SK-N-SH (cell line): ENCODE measurements around the gene MACROD2. TPM values are rescaled to one million over a fixed set of nuclear protein-coding genes. Genes with fewer than 3 reads are reported as not detected.

Source experiments
- CTCF ChIA-PET: fragments of 300-600, 350-600 bp; formaldehyde crosslinking; extraction: SDS; loops from one replicate; lab custom pipeline; 2021; lab: Yijun Ruan, JAX
- POLR2A ChIA-PET: fragments of 350-600 bp; sonication (Branson Sonifier 250); formaldehyde crosslinking; extraction: SDS; loops from one replicate; lab custom pipeline; 2020; ENCODE audit warnings: antibody characterized with exemption, inconsistent platforms; lab: Yijun Ruan, JAX
- DNase-seq: peaks from one replicate; pipeline ENCODE4 v3.0.0; 2012
- H2AFZ ChIP-seq: fragments of 200-600 bp; sonication (generic); 2 replicates; pipeline ENCODE4 v1.8.1; 2016; ENCODE audit warnings: antibody characterized with exemption, mild to moderate bottlenecking, low read depth
- H3F3A ChIP-seq: fragments of 200-600 bp; sonication (generic); replicated peaks from 2 replicates; pipeline ENCODE3; 2016; ENCODE audit warnings: antibody characterized with exemption, mild to moderate bottlenecking; ENCODE audit not compliant: insufficient read depth
- H3K27ac ChIP-seq, 2 experiments: fragments of 200-500 bp in 1 of 2; fragments of 200-600 bp in 1 of 2; sonication (Bioruptor generic) in 1 of 2; sonication (generic), shearing (Covaris generic) in 1 of 2; 2 replicates each; pipeline versions ENCODE4 v1.5.1 to v1.6.1; 2014 to 2016; ENCODE audit warnings: low read depth in 2 of 2, inconsistent platforms in 1 of 2, low read length in 1 of 2, mild to moderate bottlenecking in 1 of 2, mixed read lengths in 1 of 2
- H3K27me3 ChIP-seq: fragments of 200-600 bp; sonication (generic), shearing (Covaris generic); 2 replicates; pipeline ENCODE4 v1.6.1; 2016; ENCODE audit warnings: mixed run types; ENCODE audit not compliant: insufficient read depth
- H3K36me3 ChIP-seq, 2 experiments: fragments of 200-500 bp in 1 of 2; fragments of 200-600 bp in 1 of 2; sonication (Bioruptor generic) in 1 of 2; sonication (generic) in 1 of 2; replicated peaks in 1 of 2; 2 replicates each; pipeline versions ENCODE3 to v1.5.1; 2014 to 2016; ENCODE audit warnings: low read length in 1 of 2, mild to moderate bottlenecking in 1 of 2; ENCODE audit not compliant: insufficient read depth in 2 of 2, control insufficient read depth in 1 of 2
- H3K4me1 ChIP-seq, 2 experiments: fragments of 200-500 bp in 1 of 2; fragments of 200-600 bp in 1 of 2; sonication (Bioruptor generic) in 1 of 2; sonication (generic), shearing (Covaris generic) in 1 of 2; 2 replicates each; pipeline versions ENCODE4 v1.5.1 to v1.6.1; 2014 to 2016; ENCODE audit warnings: low read depth in 1 of 2, low read length in 1 of 2, mixed run types in 1 of 2; ENCODE audit not compliant: insufficient read depth in 2 of 2, control insufficient read depth in 1 of 2
- H3K4me2 ChIP-seq: fragments of 200-600 bp; sonication (generic), shearing (Covaris generic); 2 replicates; pipeline ENCODE4 v1.6.1; 2017; ENCODE audit warnings: mixed run types
- H3K4me3 ChIP-seq, 2 experiments: fragments of 200-500 bp in 1 of 2; fragments of 200-600 bp in 1 of 2; sonication (Bioruptor generic) in 1 of 2; sonication (generic), shearing (Covaris generic) in 1 of 2; 2 replicates each; pipeline versions ENCODE4 v1.5.1 to v1.8.1; 2014 to 2016; ENCODE audit warnings: low read depth in 2 of 2, inconsistent platforms in 1 of 2, low read length in 1 of 2, mild to moderate bottlenecking in 1 of 2, mixed read lengths in 1 of 2, moderate library complexity in 1 of 2
- H3K79me2 ChIP-seq: fragments of 200-600 bp; sonication (generic); 2 replicates; pipeline ENCODE4 v1.8.1; 2017; ENCODE audit warnings: mild to moderate bottlenecking; ENCODE audit not compliant: insufficient read depth
- H3K9ac ChIP-seq: fragments of 200-600 bp; sonication (generic); 2 replicates; pipeline ENCODE4 v1.6.1; 2017; ENCODE audit warnings: mixed run types
- H3K9me2 ChIP-seq: fragments of 200-600 bp; sonication (generic); 2 replicates; pipeline ENCODE4 v1.6.1; 2017; ENCODE audit warnings: mixed run types
- H3K9me3 ChIP-seq: fragments of 200-600 bp; sonication (generic); 2 replicates; pipeline ENCODE4 v1.6.1; 2017; ENCODE audit warnings: mixed run types, mild to moderate bottlenecking, moderate library complexity
- H4K20me1 ChIP-seq: fragments of 200-600 bp; sonication (generic); 2 replicates; pipeline ENCODE4 v1.6.1; 2017; ENCODE audit warnings: mild to moderate bottlenecking, mixed run types; ENCODE audit not compliant: insufficient read depth
- CHD2 ChIP-seq: fragments of 150-350 bp; IDR thresholded peaks from 2 replicates; pipeline ENCODE4 v1.6.1; 2018; ENCODE audit warnings: low read length; ENCODE audit not compliant: partially characterized antibody
- EP300 ChIP-seq, 2 experiments: IDR thresholded peaks; 2 replicates each; pipeline versions ENCODE4 v1.4.0 to v1.6.1; 2012; ENCODE audit warnings: borderline replicate concordance in 1 of 2, low read depth in 1 of 2, low read length in 1 of 2
- FOXJ3 ChIP-seq: sonication (generic); formaldehyde crosslinking; IDR thresholded peaks from 2 replicates; pipeline ENCODE4 v1.5.1; 2020; ENCODE audit warnings: mild to moderate bottlenecking, missing genetic modification reagents
- FOXM1 ChIP-seq: IDR thresholded peaks from 2 replicates; pipeline ENCODE4 v1.4.0; 2012; ENCODE audit warnings: low read depth, mild to moderate bottlenecking
- GABPA ChIP-seq: IDR thresholded peaks from 2 replicates; pipeline ENCODE4 v1.4.0; 2012; ENCODE audit warnings: low read depth, mild to moderate bottlenecking
- JUND ChIP-seq: IDR thresholded peaks from 2 replicates; pipeline ENCODE4 v1.4.0; 2012
- RAD21 ChIP-seq: IDR thresholded peaks from 2 replicates; pipeline ENCODE4 v1.6.1; 2012; ENCODE audit warnings: mild to moderate bottlenecking, low read length
- RCOR1 ChIP-seq: fragments of 150-350 bp; IDR thresholded peaks from 2 replicates; pipeline ENCODE4 v1.6.1; 2017; ENCODE audit warnings: antibody characterized with exemption, low read length
- RFX5 ChIP-seq: IDR thresholded peaks from 2 replicates; pipeline ENCODE4 v1.6.1; 2012; ENCODE audit warnings: mild to moderate bottlenecking, improper control_type of control experiment, low read length
- SIN3A ChIP-seq: IDR thresholded peaks from 2 replicates; pipeline ENCODE4 v1.6.1; 2012; ENCODE audit warnings: low read depth, mild to moderate bottlenecking, low read length, moderate library complexity, borderline replicate concordance
- SMC3 ChIP-seq: IDR thresholded peaks from 2 replicates; pipeline ENCODE4 v1.6.1; 2012; ENCODE audit warnings: low read depth, low read length, improper control_type of control experiment
- TAF1 ChIP-seq: IDR thresholded peaks from 2 replicates; pipeline ENCODE4 v1.6.1; 2012; ENCODE audit warnings: low read depth, mild to moderate bottlenecking, low read length, moderate library complexity, borderline replicate concordance
- TCF12 ChIP-seq: IDR thresholded peaks from 2 replicates; pipeline ENCODE4 v1.4.0; 2012
- TEAD4 ChIP-seq: IDR thresholded peaks from 2 replicates; pipeline ENCODE4 v1.4.0; 2012; ENCODE audit warnings: mild to moderate bottlenecking, borderline replicate concordance; ENCODE audit not compliant: insufficient read depth
- WGBS: methylation state at CpG from one replicate; pipeline ENCODE4 v1.1.6; 2017; ENCODE audit warnings: low lambda C conversion rate; 5-methylcytosine and 5-hydroxymethylcytosine counted together
- polyA plus RNA-seq, 3 experiments: library from polyadenylated mRNA; depleted of rRNA; stranded (reverse); fragments of >200 nt; gene quantifications; 2 replicates each; pipeline ENCODE4 v1.2.3, GENCODE V29; 2012
- TF ChIP-seq, protein P1 (sequence below): IDR thresholded peaks from 2 replicates; pipeline ENCODE4 v1.6.1; 2012; ENCODE audit warnings: mild to moderate bottlenecking, low read depth, low read length, moderate library complexity
- TF ChIP-seq, protein P2 (sequence below): IDR thresholded peaks from 2 replicates; pipeline ENCODE4; 2012
- TF ChIP-seq, protein P3 (sequence below): IDR thresholded peaks from 2 replicates; pipeline ENCODE4 v1.4.0; 2012; ENCODE audit warnings: low read depth
- TF ChIP-seq, protein P4 (sequence below): IDR thresholded peaks from 2 replicates; pipeline ENCODE4 v1.4.0; 2012; ENCODE audit warnings: low read depth, borderline replicate concordance

Gene MACROD2
- polyA plus RNA-seq, 1 of the 3 experiments (the other 2 are of a cell fraction): 0.33 TPM

DNA sequence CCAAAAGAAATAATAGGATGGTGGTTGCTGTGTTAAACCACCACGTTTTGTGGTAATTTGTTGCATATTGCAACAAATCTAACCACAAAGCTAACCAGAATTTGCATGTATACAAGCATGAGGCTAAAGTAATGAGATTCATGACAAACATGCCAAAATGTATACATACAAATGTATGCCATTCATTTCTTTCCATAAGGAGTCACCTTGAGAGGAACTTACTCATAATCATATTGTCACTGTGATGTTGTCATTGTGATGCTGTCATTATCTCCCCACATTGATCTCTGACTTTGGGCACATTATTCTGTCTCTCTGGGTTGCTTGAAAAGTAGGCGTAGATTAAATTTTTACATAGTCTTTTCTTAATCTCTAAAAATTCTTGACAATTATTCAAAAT lies 1228.9 kb downstream of the MACROD2 start:
- Histone ChIP-seq H3K27ac (no peak overlapping the region), H2AFZ (no peak overlapping the region), H3F3A (no peaks in the 10 kb centered on the region), H3K9me3 (no peaks in the 10 kb centered on the region), H3K79me2 (no peaks in the 10 kb centered on the region), H3K4me1 (peaks cover 4 to 17% of the 10 kb centered on the region in 2 experiments; a peak in 2 of 4 replicates)
- CTCF ChIA-PET: no interaction called here
- WGBS: 83% methylated on average over 2 of the region's 2 CpGs
- TF ChIP-seq EP300 (IDR thresholded peaks at IDR 0.05; ENCODE audit: borderline replicate concordance in 1 of 2, low read depth in 1 of 2, low read length in 1 of 2): no peak
- TF ChIP-seq JUND: no peak
- no peak for TF ChIP-seq FOXJ3 (CRISPR knock-in tag)
- TF ChIP-seq, protein P1, sequence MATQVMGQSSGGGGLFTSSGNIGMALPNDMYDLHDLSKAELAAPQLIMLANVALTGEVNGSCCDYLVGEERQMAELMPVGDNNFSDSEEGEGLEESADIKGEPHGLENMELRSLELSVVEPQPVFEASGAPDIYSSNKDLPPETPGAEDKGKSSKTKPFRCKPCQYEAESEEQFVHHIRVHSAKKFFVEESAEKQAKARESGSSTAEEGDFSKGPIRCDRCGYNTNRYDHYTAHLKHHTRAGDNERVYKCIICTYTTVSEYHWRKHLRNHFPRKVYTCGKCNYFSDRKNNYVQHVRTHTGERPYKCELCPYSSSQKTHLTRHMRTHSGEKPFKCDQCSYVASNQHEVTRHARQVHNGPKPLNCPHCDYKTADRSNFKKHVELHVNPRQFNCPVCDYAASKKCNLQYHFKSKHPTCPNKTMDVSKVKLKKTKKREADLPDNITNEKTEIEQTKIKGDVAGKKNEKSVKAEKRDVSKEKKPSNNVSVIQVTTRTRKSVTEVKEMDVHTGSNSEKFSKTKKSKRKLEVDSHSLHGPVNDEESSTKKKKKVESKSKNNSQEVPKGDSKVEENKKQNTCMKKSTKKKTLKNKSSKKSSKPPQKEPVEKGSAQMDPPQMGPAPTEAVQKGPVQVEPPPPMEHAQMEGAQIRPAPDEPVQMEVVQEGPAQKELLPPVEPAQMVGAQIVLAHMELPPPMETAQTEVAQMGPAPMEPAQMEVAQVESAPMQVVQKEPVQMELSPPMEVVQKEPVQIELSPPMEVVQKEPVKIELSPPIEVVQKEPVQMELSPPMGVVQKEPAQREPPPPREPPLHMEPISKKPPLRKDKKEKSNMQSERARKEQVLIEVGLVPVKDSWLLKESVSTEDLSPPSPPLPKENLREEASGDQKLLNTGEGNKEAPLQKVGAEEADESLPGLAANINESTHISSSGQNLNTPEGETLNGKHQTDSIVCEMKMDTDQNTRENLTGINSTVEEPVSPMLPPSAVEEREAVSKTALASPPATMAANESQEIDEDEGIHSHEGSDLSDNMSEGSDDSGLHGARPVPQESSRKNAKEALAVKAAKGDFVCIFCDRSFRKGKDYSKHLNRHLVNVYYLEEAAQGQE: no peak
- TF ChIP-seq FOXM1: no peak
- TF ChIP-seq CHD2: no peak
- TF ChIP-seq, protein P2, sequence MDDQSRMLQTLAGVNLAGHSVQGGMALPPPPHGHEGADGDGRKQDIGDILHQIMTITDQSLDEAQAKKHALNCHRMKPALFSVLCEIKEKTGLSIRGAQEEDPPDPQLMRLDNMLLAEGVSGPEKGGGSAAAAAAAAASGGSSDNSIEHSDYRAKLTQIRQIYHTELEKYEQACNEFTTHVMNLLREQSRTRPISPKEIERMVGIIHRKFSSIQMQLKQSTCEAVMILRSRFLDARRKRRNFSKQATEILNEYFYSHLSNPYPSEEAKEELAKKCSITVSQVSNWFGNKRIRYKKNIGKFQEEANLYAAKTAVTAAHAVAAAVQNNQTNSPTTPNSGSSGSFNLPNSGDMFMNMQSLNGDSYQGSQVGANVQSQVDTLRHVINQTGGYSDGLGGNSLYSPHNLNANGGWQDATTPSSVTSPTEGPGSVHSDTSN: no peak
- TF ChIP-seq SMC3: no peak
- no peak for TF ChIP-seq TAF1
- TF ChIP-seq SIN3A: no peak
- no peak for TF ChIP-seq TEAD4
- TF ChIP-seq, protein P3, sequence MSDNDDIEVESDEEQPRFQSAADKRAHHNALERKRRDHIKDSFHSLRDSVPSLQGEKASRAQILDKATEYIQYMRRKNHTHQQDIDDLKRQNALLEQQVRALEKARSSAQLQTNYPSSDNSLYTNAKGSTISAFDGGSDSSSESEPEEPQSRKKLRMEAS: no peak
- TF ChIP-seq, protein P4, sequence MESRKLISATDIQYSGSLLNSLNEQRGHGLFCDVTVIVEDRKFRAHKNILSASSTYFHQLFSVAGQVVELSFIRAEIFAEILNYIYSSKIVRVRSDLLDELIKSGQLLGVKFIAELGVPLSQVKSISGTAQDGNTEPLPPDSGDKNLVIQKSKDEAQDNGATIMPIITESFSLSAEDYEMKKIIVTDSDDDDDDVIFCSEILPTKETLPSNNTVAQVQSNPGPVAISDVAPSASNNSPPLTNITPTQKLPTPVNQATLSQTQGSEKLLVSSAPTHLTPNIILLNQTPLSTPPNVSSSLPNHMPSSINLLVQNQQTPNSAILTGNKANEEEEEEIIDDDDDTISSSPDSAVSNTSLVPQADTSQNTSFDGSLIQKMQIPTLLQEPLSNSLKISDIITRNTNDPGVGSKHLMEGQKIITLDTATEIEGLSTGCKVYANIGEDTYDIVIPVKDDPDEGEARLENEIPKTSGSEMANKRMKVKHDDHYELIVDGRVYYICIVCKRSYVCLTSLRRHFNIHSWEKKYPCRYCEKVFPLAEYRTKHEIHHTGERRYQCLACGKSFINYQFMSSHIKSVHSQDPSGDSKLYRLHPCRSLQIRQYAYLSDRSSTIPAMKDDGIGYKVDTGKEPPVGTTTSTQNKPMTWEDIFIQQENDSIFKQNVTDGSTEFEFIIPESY: no peak
- TF ChIP-seq RAD21: no peak
- no peak for TF ChIP-seq TCF12
- no peak for TF ChIP-seq RFX5
- no peak for TF ChIP-seq GABPA
- TF ChIP-seq RCOR1: no peak
- TF ChIP-seq, all 33 proteins: peak for 0
- no peak for DNase-seq
- no peaks in the 10 kb centered on the region for H3K36me3 ChIP-seq
- H3K4me2 ChIP-seq: no peak overlapping the region
- no peaks in the 10 kb centered on the region for H3K27me3 ChIP-seq
- no peaks in the 10 kb centered on the region for H3K9me2 ChIP-seq
- H4K20me1 ChIP-seq: no peaks in the 10 kb centered on the region
- no peak overlapping the region for H3K4me3 ChIP-seq
- POLR2A ChIA-PET: no interaction called here
- no peak overlapping the region for H3K9ac ChIP-seq
